GM12878 (cell line): ENCODE measurements around the gene MCC. TPM values are rescaled to one million over a fixed set of nuclear protein-coding genes. Genes with fewer than 3 reads are reported as not detected.

ENCODE experiments used
- ATAC-seq: fragments of 200-7000 bp; cut with Tn5 transposase; 3 replicates; pipeline ENCODE4 v1.9.1; 2020; ENCODE audit warnings: mild to moderate bottlenecking, moderate library complexity
- BruUV-seq: library from RNA; stranded (reverse); fragments of 400-500 nt; replicated peaks from 2 replicates; lab custom pipeline; 2021; lab: Mats Ljungman, UMichigan
- CTCF ChIA-PET: fragments of 300-600 bp; sonication (Branson Sonifier 250); formaldehyde crosslinking; extraction: SDS; loops from one replicate; lab custom pipeline; 2021; ENCODE audit warnings: inconsistent platforms; lab: Yijun Ruan, JAX
- POLR2A ChIA-PET: fragments of 350-600 bp; formaldehyde crosslinking; extraction: SDS; loops from one replicate; lab custom pipeline; 2021; ENCODE audit warnings: inconsistent platforms; lab: Charles Lee
- RAD21 ChIA-PET: fragments of 300-600 bp; sonication (Branson Sonifier 250); formaldehyde crosslinking; loops from one replicate; lab custom pipeline; 2023; ENCODE audit warnings: antibody characterized with exemption; ENCODE audit not compliant: unreplicated experiment; lab: Charles Lee
- SMC1A ChIA-PET: fragments of 300-600 bp; sonication (Branson Sonifier 250); formaldehyde crosslinking; loops from one replicate; lab custom pipeline; 2023; ENCODE audit not compliant: unreplicated experiment, uncharacterized antibody; lab: Charles Lee
- DNase-seq: peaks from one replicate; pipeline ENCODE4 v3.0.0-alpha.2; 2011; ENCODE audit warnings: low read depth, low spot score
- FAIRE-seq: peaks from 3 replicates; lab custom pipeline; 2011; peaks lifted over from hg19 to GRCh38; lab: Jason Lieb, UNC
- H2AFZ ChIP-seq: 2 replicates; pipeline ENCODE4 v1.6.0; 2011; ENCODE audit warnings: low read depth, low read length, control low read depth; ENCODE audit not compliant: control insufficient read depth
- H3K27ac ChIP-seq: 2 replicates; pipeline ENCODE4 v1.5.1; 2011; ENCODE audit warnings: control low read depth; ENCODE audit not compliant: control insufficient read depth, insufficient read depth
- H3K27me3 ChIP-seq, 2 experiments: replicated peaks in 1 of 2; 2 replicates each; pipeline versions ENCODE4 v1.6.0 to v1.6.1; 2011; ENCODE audit warnings: low read length in 1 of 2; ENCODE audit not compliant: control insufficient read depth in 2 of 2, insufficient read depth in 2 of 2
- H3K36me3 ChIP-seq, 2 experiments: 2 replicates each; pipeline ENCODE4 v1.5.1; 2011; ENCODE audit warnings: low read length in 1 of 2; ENCODE audit not compliant: control insufficient read depth in 2 of 2, insufficient read depth in 2 of 2
- H3K4me1 ChIP-seq: 2 replicates; pipeline ENCODE4 v1.6.1; 2011; ENCODE audit warnings: mild to moderate bottlenecking, low read length, moderate library complexity, mixed read lengths; ENCODE audit not compliant: control insufficient read depth, insufficient read depth
- H3K4me2 ChIP-seq: 2 replicates; pipeline ENCODE4 v1.6.0; 2011; ENCODE audit warnings: control low read depth; ENCODE audit not compliant: control insufficient read depth, insufficient read depth
- H3K4me3 ChIP-seq: fragments of 200-600 bp; sonication (generic); 2 replicates; pipeline ENCODE4 v1.5.1; 2016
- H3K79me2 ChIP-seq: 2 replicates; pipeline ENCODE4 v1.6.0; 2011; ENCODE audit warnings: low read length; ENCODE audit not compliant: control insufficient read depth, insufficient read depth
- H3K9ac ChIP-seq: 2 replicates; pipeline ENCODE4 v1.8.0; 2011; ENCODE audit warnings: low read length, control low read depth, mixed read lengths; ENCODE audit not compliant: control insufficient read depth, insufficient read depth
- H3K9me3 ChIP-seq: replicated peaks from 3 replicates; pipeline ENCODE4 v1.5.1; 2011; ENCODE audit warnings: mild to moderate bottlenecking, low read length; ENCODE audit not compliant: control insufficient read depth, insufficient read depth
- H4K20me1 ChIP-seq: 2 replicates; pipeline ENCODE4 v1.6.0; 2011; ENCODE audit not compliant: control insufficient read depth, insufficient read depth
- DPF2 ChIP-seq: fragments of 450-650 bp; IDR thresholded peaks from 2 replicates; pipeline ENCODE4 v1.6.1; 2017; ENCODE audit warnings: mild to moderate bottlenecking
- EED ChIP-seq: sonication (generic); IDR thresholded peaks from 2 replicates; pipeline ENCODE4 v1.6.1; 2016; ENCODE audit warnings: antibody characterized with exemption, low read depth
- EP300 ChIP-seq, 2 experiments: fragments of 150-350 bp in 1 of 2; IDR thresholded peaks; 2 replicates each; pipeline ENCODE4 v1.6.1; 2011 to 2012; ENCODE audit warnings: low read depth in 2 of 2, low read length in 2 of 2, borderline replicate concordance in 1 of 2, improper control_type of control experiment in 1 of 2, inconsistent platforms in 1 of 2; ENCODE audit not compliant: control insufficient read depth in 1 of 2
- FOXK2 ChIP-seq: fragments of 450-650 bp; IDR thresholded peaks from 2 replicates; pipeline ENCODE4 v1.6.1; 2017; ENCODE audit warnings: mild to moderate bottlenecking, moderate library complexity
- HDGF ChIP-seq: fragments of 450-650 bp; IDR thresholded peaks from 2 replicates; pipeline ENCODE4 v1.6.1; 2016; ENCODE audit warnings: antibody characterized with exemption
- NBN ChIP-seq: fragments of 450-650 bp; IDR thresholded peaks from 2 replicates; pipeline ENCODE4 v1.6.1; 2016
- PKNOX1 ChIP-seq: fragments of 450-650 bp; IDR thresholded peaks from 2 replicates; pipeline ENCODE4 v1.6.1; 2016; ENCODE audit warnings: mild to moderate bottlenecking
- RAD51 ChIP-seq: fragments of 450-650 bp; IDR thresholded peaks from 2 replicates; pipeline ENCODE4 v1.6.1; 2016; ENCODE audit warnings: moderate library complexity, mild to moderate bottlenecking, inconsistent platforms
- SMC3 ChIP-seq: IDR thresholded peaks from 2 replicates; pipeline ENCODE4 v1.6.1; 2011; ENCODE audit warnings: low read length, improper control_type of control experiment, borderline replicate concordance
- YBX1 ChIP-seq: fragments of 450-650 bp; IDR thresholded peaks from 2 replicates; pipeline ENCODE4 v1.6.1; 2016; ENCODE audit warnings: antibody characterized with exemption
- ZNF622 ChIP-seq: fragments of 450-650 bp; IDR thresholded peaks from 2 replicates; pipeline ENCODE4 v1.6.1; 2017; ENCODE audit warnings: mild to moderate bottlenecking, inconsistent platforms
- WGBS: methylation state at CpG from one replicate; pipeline ENCODE4 v1.1.6; 2016; ENCODE audit warnings: low lambda C conversion rate; ENCODE audit not compliant: insufficient replicate concordance, insufficient coverage; ENCODE audit errors: missing lambda C conversion rate; 5-methylcytosine and 5-hydroxymethylcytosine counted together
- in situ Hi-C: fragments of 300-500 bp; cut with MboI; formaldehyde crosslinking; loops from 9 replicates; pipeline ENCODE4 v1.14.3; 2018; ENCODE audit warnings: mixed read lengths
- intact Hi-C: fragments of 100-400 bp; cut with micrococcal nuclease; formaldehyde crosslinking; loops from one replicate; pipeline ENCODE4 v1.14.2; 2022; ENCODE audit not compliant: unreplicated experiment
- polyA plus RNA-seq, 11 experiments: library from polyadenylated mRNA; depleted of rRNA in 4 of 11; unstranded in 6 of 11; stranded (reverse) in 5 of 11; fragments of >200 nt; fragmentation: Nextera tagmentation in 4 of 11; fragmentation: Illumina TruSeq in 1 of 11; extraction: Ambion mirVana in 4 of 11; extraction: Trizol in 1 of 11; gene quantifications; 1 replicate in 1 of 11; 2 replicates in 10 of 11; pipeline versions ENCODE4 v1.2.1 to v1.2.3, GENCODE V29; 2011 to 2016; ENCODE audit warnings: inconsistent platforms in 2 of 11, missing spikeins in 2 of 11, low read depth in 1 of 11
- total RNA-seq, 4 experiments: library from RNA; depleted of rRNA in 3 of 4; stranded (reverse); fragments of >200 nt in 3 of 4; fragmentation: Illumina TruSeq in 1 of 4; extraction: Trizol in 1 of 4; gene quantifications; 2 replicates each; pipeline versions ENCODE4 v1.2.1 to v1.2.3, GENCODE V29; 2013 to 2021
- TF ChIP-seq, protein P1 (sequence below): IDR thresholded peaks from 2 replicates; pipeline ENCODE4 v1.6.1; 2012; ENCODE audit warnings: low read depth, low read length, improper control_type of control experiment
- TF ChIP-seq, protein P2 (sequence below): fragments of 450-650 bp; IDR thresholded peaks from 2 replicates; pipeline ENCODE4 v1.6.1; 2016; ENCODE audit warnings: mild to moderate bottlenecking

Gene MCC
- total and polyA plus RNA-seq, 10 of the 15 experiments (the other 5 are each of a cell fraction or from before 2014, with no cell fraction given), result 0.03 to 0.86 (median 0.16) TPM

GRCh38 chr5:113040672-113041260 lies 447.5 kb downstream of the MCC start (continued):
- no peak for TF ChIP-seq PKNOX1
- TF ChIP-seq NBN, result no peak
- no peak for TF ChIP-seq RAD51

DNA sequence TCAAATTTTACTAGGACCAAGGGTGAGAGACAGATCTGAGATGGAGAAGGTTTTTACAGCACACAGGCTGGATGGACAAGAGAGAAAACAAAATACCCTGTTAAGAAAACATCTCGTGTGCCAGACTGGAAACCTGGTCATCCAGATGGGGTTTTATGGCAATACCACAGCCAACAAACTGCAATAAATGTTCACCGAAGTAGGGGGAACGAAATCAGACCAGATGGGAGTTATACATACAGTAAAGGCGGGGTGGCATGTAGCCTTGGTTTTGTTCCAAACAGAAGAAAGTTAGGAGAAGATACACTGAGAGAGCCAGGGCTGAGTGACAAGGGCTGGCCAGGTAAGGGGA lies 448.3 kb downstream of the MCC start:
- H3K27ac ChIP-seq, result no peak overlapping the region
- intact Hi-C loops, result loop anchor here (10.0 kb wide), 1 partner anchor 465 kb away; no protein-coding TSS in a partner anchor
- DNase-seq, result no peak
- SMC1A ChIA-PET, result no interaction called here
- POLR2A ChIA-PET, result no interaction called here
- H2AFZ ChIP-seq, result no peak overlapping the region
- FAIRE-seq, result no peak
- WGBS, result 49% methylated on average over 4 of the region's 4 CpGs
- H3K4me1 ChIP-seq, result no peaks in the 10 kb centered on the region
- CTCF ChIA-PET, result interaction anchor here (1.8 kb wide), 1 partner anchor 44 kb away, joined by 9 read pairs; no protein-coding TSS in a partner anchor
- no peak overlapping the region for H3K4me2 ChIP-seq
- H4K20me1 ChIP-seq, result no peaks in the 10 kb centered on the region
- TF ChIP-seq, protein P1, sequence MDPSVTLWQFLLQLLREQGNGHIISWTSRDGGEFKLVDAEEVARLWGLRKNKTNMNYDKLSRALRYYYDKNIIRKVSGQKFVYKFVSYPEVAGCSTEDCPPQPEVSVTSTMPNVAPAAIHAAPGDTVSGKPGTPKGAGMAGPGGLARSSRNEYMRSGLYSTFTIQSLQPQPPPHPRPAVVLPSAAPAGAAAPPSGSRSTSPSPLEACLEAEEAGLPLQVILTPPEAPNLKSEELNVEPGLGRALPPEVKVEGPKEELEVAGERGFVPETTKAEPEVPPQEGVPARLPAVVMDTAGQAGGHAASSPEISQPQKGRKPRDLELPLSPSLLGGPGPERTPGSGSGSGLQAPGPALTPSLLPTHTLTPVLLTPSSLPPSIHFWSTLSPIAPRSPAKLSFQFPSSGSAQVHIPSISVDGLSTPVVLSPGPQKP, result no peak
- TF ChIP-seq YBX1 (no peak), FOXK2 (no peak), EP300 (IDR thresholded peaks at IDR 0.05; ENCODE audit: borderline replicate concordance in 1 of 2, control insufficient read depth in 1 of 2, low read depth in 2 of 2, low read length in 2 of 2) (no peak), SMC3 (no peak), DPF2 (no peak), ZNF622 (no peak), HDGF (no peak), NBN (no peak), EED (no peak)
- TF ChIP-seq, protein P2, sequence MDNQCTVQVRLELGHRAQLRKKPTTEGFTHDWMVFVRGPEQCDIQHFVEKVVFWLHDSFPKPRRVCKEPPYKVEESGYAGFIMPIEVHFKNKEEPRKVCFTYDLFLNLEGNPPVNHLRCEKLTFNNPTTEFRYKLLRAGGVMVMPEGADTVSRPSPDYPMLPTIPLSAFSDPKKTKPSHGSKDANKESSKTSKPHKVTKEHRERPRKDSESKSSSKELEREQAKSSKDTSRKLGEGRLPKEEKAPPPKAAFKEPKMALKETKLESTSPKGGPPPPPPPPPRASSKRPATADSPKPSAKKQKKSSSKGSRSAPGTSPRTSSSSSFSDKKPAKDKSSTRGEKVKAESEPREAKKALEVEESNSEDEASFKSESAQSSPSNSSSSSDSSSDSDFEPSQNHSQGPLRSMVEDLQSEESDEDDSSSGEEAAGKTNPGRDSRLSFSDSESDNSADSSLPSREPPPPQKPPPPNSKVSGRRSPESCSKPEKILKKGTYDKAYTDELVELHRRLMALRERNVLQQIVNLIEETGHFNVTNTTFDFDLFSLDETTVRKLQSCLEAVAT, result no peak
- no peaks in the 10 kb centered on the region for H3K9me3 ChIP-seq
- BruUV-seq, result no TSS peak
- RAD21 ChIA-PET, result no interaction called here
- in situ Hi-C loops, result no loop called here
- H3K9ac ChIP-seq, result no peak overlapping the region
- no peak for ATAC-seq
- H3K79me2 ChIP-seq, result no peaks in the 10 kb centered on the region
- no peaks in the 10 kb centered on the region for H3K36me3 ChIP-seq
- 0 out of 4 replicates have a peak, but pooled peaks cover 0 to 2% of the 10 kb centered on the region in 2 experiments for H3K27me3 ChIP-seq
- H3K4me3 ChIP-seq, result no peak overlapping the region
